ENCODE data around the gene CPT1B. TPM values are rescaled to one million over a fixed set of nuclear protein-coding genes. Genes with fewer than 3 reads are reported as not detected.
A peak's percentile ranks its signal among the peaks of the same experiment; 100 is the strongest.

The CPT1B gene
- total RNA-seq, 1 donor from 2014 or later, result 3.4 TPM

DNA sequence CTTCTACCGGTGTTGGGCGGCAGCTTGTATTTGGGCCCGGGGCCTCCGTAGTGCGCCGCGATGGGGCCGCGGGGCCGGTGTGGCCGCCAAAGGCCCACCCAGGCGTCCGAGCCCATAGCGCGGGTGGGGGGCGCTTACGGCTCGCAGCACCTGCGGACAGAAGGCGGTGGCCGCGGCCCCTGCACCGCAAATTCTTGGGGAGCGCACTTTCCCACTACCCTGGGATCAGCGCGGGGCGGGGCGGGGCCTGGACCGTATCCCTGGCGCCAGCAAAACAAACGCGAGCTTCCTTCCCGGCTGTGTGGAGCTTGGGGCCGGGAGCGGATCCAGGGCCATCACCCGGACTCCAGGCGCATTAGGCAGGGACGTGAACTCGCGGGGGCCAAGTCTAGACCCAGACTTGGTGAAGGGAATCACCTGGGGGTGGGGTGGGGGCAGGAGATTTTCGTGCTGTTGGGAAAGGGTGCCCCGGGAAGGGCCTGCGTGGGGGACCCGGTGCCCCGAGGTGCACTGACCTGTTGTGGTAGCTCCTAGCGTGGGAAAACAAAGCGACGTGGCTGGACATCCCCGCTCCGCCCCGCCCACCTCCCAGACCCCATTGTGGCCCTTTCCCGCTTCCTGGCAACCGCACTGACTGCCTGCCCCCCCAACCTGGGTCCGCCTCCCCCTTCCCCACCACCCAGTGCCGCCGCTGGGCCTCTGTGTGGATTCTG is 46.1 kb downstream of the CPT1B start:
- Histone ChIP-seq H3K27me3 (ENCODE audit: control insufficient read depth, insufficient read depth, low read length) (no peaks in the 10 kb centered on the region), H3K36me3 (ENCODE audit: control insufficient read depth, insufficient read depth, low read length) (peaks cover 6% of the 10 kb centered on the region), H3K4me3 (ENCODE audit: low read depth, low read length) (peak overlapping the region; percentile 78)
- TF ChIP-seq, protein P1, sequence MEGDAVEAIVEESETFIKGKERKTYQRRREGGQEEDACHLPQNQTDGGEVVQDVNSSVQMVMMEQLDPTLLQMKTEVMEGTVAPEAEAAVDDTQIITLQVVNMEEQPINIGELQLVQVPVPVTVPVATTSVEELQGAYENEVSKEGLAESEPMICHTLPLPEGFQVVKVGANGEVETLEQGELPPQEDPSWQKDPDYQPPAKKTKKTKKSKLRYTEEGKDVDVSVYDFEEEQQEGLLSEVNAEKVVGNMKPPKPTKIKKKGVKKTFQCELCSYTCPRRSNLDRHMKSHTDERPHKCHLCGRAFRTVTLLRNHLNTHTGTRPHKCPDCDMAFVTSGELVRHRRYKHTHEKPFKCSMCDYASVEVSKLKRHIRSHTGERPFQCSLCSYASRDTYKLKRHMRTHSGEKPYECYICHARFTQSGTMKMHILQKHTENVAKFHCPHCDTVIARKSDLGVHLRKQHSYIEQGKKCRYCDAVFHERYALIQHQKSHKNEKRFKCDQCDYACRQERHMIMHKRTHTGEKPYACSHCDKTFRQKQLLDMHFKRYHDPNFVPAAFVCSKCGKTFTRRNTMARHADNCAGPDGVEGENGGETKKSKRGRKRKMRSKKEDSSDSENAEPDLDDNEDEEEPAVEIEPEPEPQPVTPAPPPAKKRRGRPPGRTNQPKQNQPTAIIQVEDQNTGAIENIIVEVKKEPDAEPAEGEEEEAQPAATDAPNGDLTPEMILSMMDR (IDR thresholded peaks at IDR 0.05; ENCODE audit: insufficient read depth, low read length, severe bottlenecking), result no peak
- peak; percentile 38 for DNase-seq (ENCODE audit: low read depth)
- no peak for FAIRE-seq

DNA sequence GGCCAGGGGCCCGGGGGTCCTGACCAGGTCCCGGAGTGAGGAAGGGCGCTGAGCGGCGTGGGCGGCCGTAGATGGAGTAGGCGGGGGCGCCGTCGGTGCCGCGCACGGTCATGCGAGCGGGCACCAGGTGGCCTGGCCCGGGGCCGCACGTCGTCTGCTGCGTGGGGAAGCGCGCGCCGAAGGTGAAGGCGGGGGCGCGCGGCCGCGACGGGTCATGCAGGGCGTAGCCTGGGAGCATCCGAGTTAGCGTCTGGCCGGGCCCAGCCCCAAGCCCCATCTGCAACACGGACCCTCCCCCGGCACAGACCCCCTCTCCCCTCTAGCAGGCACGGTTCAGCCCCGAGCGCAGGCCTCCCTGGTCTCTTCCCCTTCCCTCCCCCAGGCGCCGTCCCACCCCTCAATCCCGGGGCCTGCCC is 46.7 kb downstream of the CPT1B start:
- DNase-seq (ENCODE audit: low read depth) (peak; percentile 35), FAIRE-seq (no peak)
- peaks cover 6% of the 10 kb centered on the region for H3K36me3 ChIP-seq (ENCODE audit: control insufficient read depth, insufficient read depth, low read length)
- no peaks in the 10 kb centered on the region for H3K27me3 ChIP-seq (ENCODE audit: control insufficient read depth, insufficient read depth, low read length)
- H3K4me3 ChIP-seq (ENCODE audit: low read depth, low read length), result peak overlapping the region; percentile 78
- TF ChIP-seq, protein P1 (IDR thresholded peaks at IDR 0.05; ENCODE audit: insufficient read depth, low read length, severe bottlenecking), result no peak

DNA sequence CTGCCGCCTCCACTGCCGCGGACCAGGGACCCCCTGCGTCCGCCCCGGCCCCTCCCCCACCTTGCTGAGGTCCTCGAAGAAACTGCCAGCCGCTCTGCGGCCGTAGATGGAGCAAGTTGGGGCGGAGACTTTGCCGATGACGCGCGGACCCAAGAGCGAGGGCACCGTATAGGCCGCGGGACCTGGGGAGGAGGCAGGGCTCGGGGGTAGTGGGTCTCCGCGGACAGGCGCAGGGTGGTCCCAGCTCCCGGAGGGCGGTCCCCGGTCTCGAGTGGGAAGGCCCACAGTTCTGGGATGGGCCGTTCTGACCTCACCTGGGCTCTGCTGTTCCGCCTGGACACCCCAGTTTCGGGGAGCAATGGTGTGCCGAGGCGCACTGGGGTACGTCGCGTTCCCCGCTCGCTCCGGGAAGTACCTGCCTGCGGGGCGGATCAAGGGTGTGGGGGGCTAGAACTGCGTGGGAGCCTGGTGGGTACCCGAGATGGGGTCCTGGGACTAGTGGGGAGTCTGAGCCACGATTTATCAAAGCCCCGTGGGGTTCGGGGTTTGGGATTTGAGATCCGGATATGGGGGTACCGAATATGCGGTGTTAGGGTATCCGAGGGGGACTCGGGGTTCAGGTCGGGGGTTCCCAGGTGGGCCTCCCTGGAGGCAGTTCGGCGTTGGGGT is 47.2 kb downstream of the CPT1B start:
- Histone ChIP-seq H3K27me3 (ENCODE audit: control insufficient read depth, insufficient read depth, low read length) (no peaks in the 10 kb centered on the region), H3K4me3 (ENCODE audit: low read depth, low read length) (peak overlapping the region; percentile 78), H3K36me3 (ENCODE audit: control insufficient read depth, insufficient read depth, low read length) (peaks cover 6% of the 10 kb centered on the region)
- DNase-seq (ENCODE audit: low read depth) (peak; percentile 76), FAIRE-seq (no peak)
- TF ChIP-seq, protein P1 (IDR thresholded peaks at IDR 0.05; ENCODE audit: insufficient read depth, low read length, severe bottlenecking), result no peak

DNA sequence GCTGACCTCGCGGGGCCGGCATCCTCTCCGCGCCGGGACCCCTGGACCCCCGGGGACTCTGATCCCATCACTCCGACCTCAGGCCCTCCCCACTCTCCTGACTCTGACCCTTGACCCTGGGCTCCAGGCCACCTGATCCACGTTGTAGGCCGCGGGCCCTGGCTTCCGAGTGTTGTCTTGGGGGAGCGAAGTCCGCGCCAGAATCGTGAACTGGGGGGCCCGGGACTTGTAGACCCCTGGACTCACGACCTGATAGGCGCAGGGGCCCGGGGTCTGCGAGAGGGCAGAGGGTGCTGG is 47.7 kb downstream of the CPT1B start:
- Histone ChIP-seq H3K36me3 (ENCODE audit: control insufficient read depth, insufficient read depth, low read length) (peaks cover 6% of the 10 kb centered on the region), H3K27me3 (ENCODE audit: control insufficient read depth, insufficient read depth, low read length) (no peaks in the 10 kb centered on the region), H3K4me3 (ENCODE audit: low read depth, low read length) (peak overlapping the region; percentile 78)
- no peak for DNase-seq (ENCODE audit: low read depth)
- TF ChIP-seq, protein P1 (IDR thresholded peaks at IDR 0.05; ENCODE audit: insufficient read depth, low read length, severe bottlenecking), result no peak
- FAIRE-seq, result no peak

DNA sequence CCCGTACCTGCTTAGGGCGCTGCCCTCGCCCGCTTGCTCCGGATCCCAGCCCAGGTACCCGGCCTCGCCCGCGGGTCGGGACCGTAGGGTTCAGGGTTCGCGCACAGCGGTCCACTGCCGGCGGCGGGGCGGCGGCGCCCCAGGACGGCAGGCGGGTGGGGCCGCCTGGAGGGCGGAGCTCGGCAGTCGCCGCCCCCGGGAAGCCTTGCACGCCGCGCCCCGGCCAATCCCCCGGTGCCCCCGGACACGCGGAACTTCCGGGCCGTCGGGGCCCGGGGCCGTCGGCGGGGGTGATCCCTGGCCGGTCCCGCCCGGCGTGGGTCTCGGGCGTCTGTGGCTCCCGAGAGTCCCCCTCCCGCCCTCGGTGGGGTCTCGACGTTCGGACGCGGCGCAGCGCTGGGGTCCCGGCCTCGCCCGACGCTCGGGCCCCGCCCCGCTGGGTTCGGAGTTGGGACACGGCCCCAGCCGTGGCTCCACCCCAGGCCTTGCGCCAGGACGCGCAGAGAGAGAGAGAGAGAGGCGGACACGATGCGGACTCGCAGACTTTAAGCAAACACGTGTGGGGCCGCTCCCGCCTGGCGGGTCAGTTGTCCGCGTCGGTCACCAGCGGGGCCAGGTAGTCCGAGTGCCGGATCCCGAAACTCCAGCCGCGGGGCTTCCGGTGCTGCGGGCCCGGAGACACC is 48.2 kb downstream of the CPT1B start, which contains the start of gene TYMP:
TSS of gene TYMP (minus strand) at position 116 of the 683 bp plus-strand sequence. CDS start 303 bp downstream, outside the sequence.
- TF ChIP-seq, protein P1 (IDR thresholded peaks at IDR 0.05; ENCODE audit: insufficient read depth, low read length, severe bottlenecking), result no peak
- peak; percentile 52 for DNase-seq (ENCODE audit: low read depth)

More for the DNA sequence above, 48.2 kb downstream of the CPT1B start, which contains the start of gene TYMP:
- Histone ChIP-seq H3K27me3 (ENCODE audit: control insufficient read depth, insufficient read depth, low read length) (no peaks in the 10 kb centered on the region), H3K4me3 (ENCODE audit: low read depth, low read length) (peak within 1 kb of the TSS; percentile 78), H3K36me3 (ENCODE audit: control insufficient read depth, insufficient read depth, low read length) (peaks cover 6% of the 10 kb centered on the region)
- FAIRE-seq, result no peak

All from bronchial epithelial cell (primary cell).